Keratinocyte (primary cell): ENCODE data around the gene WDFY2. TPM values are rescaled to one million over a fixed set of nuclear protein-coding genes. Genes with fewer than 3 reads are reported as not detected.
A peak's percentile ranks its signal among the peaks of the same experiment; 100 is the strongest.
"Not testable (repeated sequence)": the region's sequence is repeated elsewhere in the genome, so short reads cannot be mapped to it uniquely, and the experiment has no call there.

Source experiments
- DNase-seq: peaks from one replicate; pipeline ENCODE4 v3.0.0-alpha.2; 2011; ENCODE audit warnings: low read depth, missing footprints, low spot score
- FAIRE-seq: peaks from 2 replicates; lab custom pipeline; 2011; peaks lifted over from hg19 to GRCh38; lab: Jason Lieb, UNC
- H2AFZ ChIP-seq: 2 replicates; pipeline ENCODE4 v1.6.0; 2012; ENCODE audit warnings: low read length, control low read depth, inconsistent platforms; ENCODE audit not compliant: control insufficient read depth
- H3K27ac ChIP-seq: 2 replicates; pipeline ENCODE4 v1.5.1; 2011; ENCODE audit warnings: low read length; ENCODE audit not compliant: control insufficient read depth, insufficient read depth
- H3K27me3 ChIP-seq: 3 replicates; pipeline ENCODE4 v1.6.0; 2011; ENCODE audit warnings: low read length; ENCODE audit not compliant: control insufficient read depth, insufficient read depth; ENCODE audit errors: extremely low read depth
- H3K36me3 ChIP-seq, 2 experiments: 2 replicates in 1 of 2; 3 replicates in 1 of 2; pipeline ENCODE4 v1.5.1; 2011; ENCODE audit warnings: low read length in 2 of 2, mild to moderate bottlenecking in 1 of 2; ENCODE audit not compliant: control insufficient read depth in 2 of 2, insufficient read depth in 2 of 2; ENCODE audit errors: extremely low read depth in 1 of 2
- H3K4me1 ChIP-seq: 3 replicates; pipeline ENCODE4 v1.5.1; 2011; ENCODE audit warnings: low read length; ENCODE audit not compliant: control insufficient read depth, insufficient read depth; ENCODE audit errors: extremely low read depth
- H3K4me2 ChIP-seq: 3 replicates; pipeline ENCODE4 v1.6.0; 2011; ENCODE audit warnings: low read depth, low read length; ENCODE audit not compliant: control insufficient read depth, insufficient read depth; ENCODE audit errors: extremely low read depth
- H3K4me3 ChIP-seq, 3 experiments: fragments of 200-600 bp in 1 of 3; sonication (generic) in 1 of 3; 2 replicates in 2 of 3; 3 replicates in 1 of 3; pipeline ENCODE4 v1.5.1; 2011 to 2016; ENCODE audit warnings: low read length in 3 of 3, mild to moderate bottlenecking in 3 of 3, control low read depth in 2 of 3, inconsistent platforms in 1 of 3, low read depth in 1 of 3, mixed read lengths in 1 of 3, mixed run types in 1 of 3, moderate library complexity in 1 of 3; ENCODE audit not compliant: control insufficient read depth in 2 of 3, insufficient read depth in 2 of 3; ENCODE audit errors: extremely low read depth in 1 of 3
- H3K79me2 ChIP-seq: 2 replicates; pipeline ENCODE4 v1.6.0; 2012; ENCODE audit warnings: low read length; ENCODE audit not compliant: control insufficient read depth, insufficient read depth
- H3K9ac ChIP-seq: 3 replicates; pipeline ENCODE4 v1.6.0; 2011; ENCODE audit warnings: low read length; ENCODE audit not compliant: control insufficient read depth, insufficient read depth; ENCODE audit errors: extremely low read depth
- H3K9me1 ChIP-seq: 3 replicates; pipeline ENCODE4 v1.6.0; 2011; ENCODE audit warnings: low read length; ENCODE audit not compliant: control insufficient read depth, insufficient read depth; ENCODE audit errors: extremely low read depth
- H3K9me3 ChIP-seq: 2 replicates; pipeline ENCODE4 v1.5.1; 2012; ENCODE audit warnings: low read depth, low read length; ENCODE audit not compliant: control insufficient read depth
- H4K20me1 ChIP-seq: 3 replicates; pipeline ENCODE4 v1.6.0; 2011; ENCODE audit warnings: low read length; ENCODE audit not compliant: control insufficient read depth, insufficient read depth; ENCODE audit errors: extremely low read depth
- CTCF ChIP-seq, 3 experiments: IDR thresholded peaks in 1 of 3; conservative IDR thresholded peaks in 1 of 3; optimal IDR thresholded peaks in 1 of 3; 2 replicates in 2 of 3; 3 replicates in 1 of 3; pipeline versions ENCODE3 to v1.5.1; 2011; ENCODE audit warnings: low read length in 3 of 3, mild to moderate bottlenecking in 3 of 3, moderate library complexity in 2 of 3, control low read depth in 1 of 3, inconsistent platforms in 1 of 3; ENCODE audit not compliant: insufficient read depth in 2 of 3; ENCODE audit errors: extremely low read depth in 1 of 3
- EZH2 ChIP-seq: IDR thresholded peaks from one replicate; pipeline ENCODE4 v1.6.1; 2012; ENCODE audit warnings: inconsistent platforms, mild to moderate bottlenecking, low read length, moderate library complexity
- dilution Hi-C: fragments of 300-500 bp; cut with MboI; formaldehyde crosslinking; loops from one replicate; pipeline ENCODE4 v1.7.0; 2020; ENCODE audit warnings: low sequenced_read_pairs; ENCODE audit not compliant: extremely low pct_ligation_motif_present
- polyA plus RNA-seq, 5 experiments: library from polyadenylated mRNA; depleted of rRNA in 3 of 5; stranded (reverse) in 3 of 5; stranded (forward) in 1 of 5; unstranded in 1 of 5; fragments of >200 nt; gene quantifications; 1 replicate in 1 of 5; 2 replicates in 3 of 5; 3 replicates in 1 of 5; pipeline versions ENCODE4 v1.2.1 to v1.2.3, GENCODE V29; 2011 to 2012; ENCODE audit warnings: missing spikeins in 2 of 5, low read depth in 1 of 5, low replicate concordance in 1 of 5

WDFY2 gene
- polyA plus RNA-seq, 1 donor (not counting 4 experiments of a cell fraction or from before 2014, with no cell fraction given) = 18.6 TPM

- H3K9ac ChIP-seq = no peak overlapping the region
- H3K36me3 ChIP-seq = no peaks in the 10 kb centered on the region
- no peak for TF ChIP-seq CTCF (optimal IDR thresholded peaks at IDR 0.05 in 1 of 3, IDR thresholded peaks at IDR 0.05 in 1 of 3, conservative IDR thresholded peaks at IDR 0.05 in 1 of 3; ENCODE audit: extremely low read depth in 1 of 3, insufficient read depth in 2 of 3, low read length in 3 of 3)
- TF ChIP-seq EZH2 = no peak
- no peak overlapping the region for H3K4me2 ChIP-seq
- H3K4me1 ChIP-seq = peaks cover under 1% of the 10 kb centered on the region
- H3K4me3 ChIP-seq = no peak overlapping the region
- dilution Hi-C loops = no loop called here
- no peaks in the 10 kb centered on the region for H3K27me3 ChIP-seq
- H3K9me3 ChIP-seq = no peaks in the 10 kb centered on the region
- no peak for DNase-seq
- H2AFZ ChIP-seq = no peak overlapping the region
- H3K79me2 ChIP-seq = no peaks in the 10 kb centered on the region
- FAIRE-seq = no peak
- no peaks in the 10 kb centered on the region for H4K20me1 ChIP-seq
- H3K27ac ChIP-seq = no peak overlapping the region
- no peaks in the 10 kb centered on the region for H3K9me1 ChIP-seq
Observed at GRCh38 chr13:51564252-51564651, 20.0 kb upstream of the WDFY2 start.

- Histone ChIP-seq H3K4me3 (no peak overlapping the region), H3K27me3 (no peaks in the 10 kb centered on the region), H3K4me1 (no peaks in the 10 kb centered on the region), H3K4me2 (no peak overlapping the region), H3K9ac (no peak overlapping the region), H3K27ac (no peak overlapping the region), H3K9me1 (no peaks in the 10 kb centered on the region), H2AFZ (no peak overlapping the region), H3K36me3 (no peaks in the 10 kb centered on the region), H4K20me1 (no peaks in the 10 kb centered on the region), H3K79me2 (no peaks in the 10 kb centered on the region), H3K9me3 (no peaks in the 10 kb centered on the region)
- FAIRE-seq (peak; percentile 52), DNase-seq (no peak)
- TF ChIP-seq EZH2 (no peak), CTCF (optimal IDR thresholded peaks at IDR 0.05 in 1 of 3, IDR thresholded peaks at IDR 0.05 in 1 of 3, conservative IDR thresholded peaks at IDR 0.05 in 1 of 3; ENCODE audit: extremely low read depth in 1 of 3, insufficient read depth in 2 of 3, low read length in 3 of 3) (no peak)
- dilution Hi-C loops = no loop called here
Observed at GRCh38 chr13:51564671-51565070, 19.6 kb upstream of the WDFY2 start.

- FAIRE-seq, H3K27me3 ChIP-seq, H3K4me1 ChIP-seq, H3K9me1 ChIP-seq, H3K4me3 ChIP-seq, H3K9me3 ChIP-seq, H3K9ac ChIP-seq, dilution Hi-C loops, H4K20me1 ChIP-seq, H3K27ac ChIP-seq, H3K79me2 ChIP-seq, H2AFZ ChIP-seq, H3K4me2 ChIP-seq, H3K36me3 ChIP-seq, DNase-seq: not testable (repeated sequence)
Observed at GRCh38 chr13:51569001-51569400, 15.3 kb upstream of the WDFY2 start.
